Measurements from ENCODE around the gene SYNE3.

SYNE3 gene

DNA sequence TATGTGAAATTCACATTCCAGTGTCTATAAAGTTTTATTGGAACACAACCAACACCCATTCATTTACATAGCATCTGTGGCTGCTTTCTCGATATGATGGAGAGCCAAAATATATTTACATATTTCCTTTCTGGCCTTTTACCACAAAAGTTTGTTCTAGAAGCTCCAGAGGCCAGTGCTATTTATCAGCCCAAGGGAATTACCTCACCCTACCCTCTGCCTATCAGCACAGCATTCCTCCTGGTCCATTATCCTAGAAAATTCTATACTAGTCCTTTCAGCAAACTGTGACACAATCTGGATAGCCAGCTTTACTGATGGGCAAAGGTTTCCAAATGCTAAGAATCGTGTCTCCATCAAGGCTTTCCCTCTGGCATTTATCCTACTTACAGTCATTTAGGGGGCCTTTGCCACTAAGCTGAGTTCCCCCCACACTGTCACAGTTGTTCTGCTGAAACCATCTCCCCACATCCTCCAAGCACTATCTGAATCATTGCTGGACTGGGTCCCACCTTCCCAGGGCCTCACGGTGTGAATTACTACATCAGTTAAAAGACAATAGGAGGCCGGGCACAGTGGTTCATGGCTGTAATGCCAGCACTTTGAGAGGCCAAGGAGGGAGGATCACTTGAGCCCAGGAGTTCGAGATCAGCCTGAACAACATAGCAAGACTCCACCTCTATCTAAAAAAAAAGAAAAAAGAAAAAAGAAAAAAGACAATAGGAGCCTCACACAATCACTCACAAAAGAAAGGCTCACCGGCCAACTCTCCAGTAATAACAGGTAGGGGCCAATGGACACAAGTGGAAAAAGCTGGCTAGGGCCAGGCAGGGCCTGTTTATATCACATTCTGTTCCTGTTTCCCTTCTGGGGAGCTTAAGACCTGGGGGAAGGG lies 12.1 kb downstream of the SYNE3 start:
- DNase-seq, result no peak

GRCh38 chr14:95503365-95504134 lies 12.9 kb downstream of the SYNE3 start:
- DNase-seq, result no peak

- no peak for DNase-seq
These were observed 14.0 kb downstream of the SYNE3 start for GRCh38 chr14:95502381-95502950.

DNA sequence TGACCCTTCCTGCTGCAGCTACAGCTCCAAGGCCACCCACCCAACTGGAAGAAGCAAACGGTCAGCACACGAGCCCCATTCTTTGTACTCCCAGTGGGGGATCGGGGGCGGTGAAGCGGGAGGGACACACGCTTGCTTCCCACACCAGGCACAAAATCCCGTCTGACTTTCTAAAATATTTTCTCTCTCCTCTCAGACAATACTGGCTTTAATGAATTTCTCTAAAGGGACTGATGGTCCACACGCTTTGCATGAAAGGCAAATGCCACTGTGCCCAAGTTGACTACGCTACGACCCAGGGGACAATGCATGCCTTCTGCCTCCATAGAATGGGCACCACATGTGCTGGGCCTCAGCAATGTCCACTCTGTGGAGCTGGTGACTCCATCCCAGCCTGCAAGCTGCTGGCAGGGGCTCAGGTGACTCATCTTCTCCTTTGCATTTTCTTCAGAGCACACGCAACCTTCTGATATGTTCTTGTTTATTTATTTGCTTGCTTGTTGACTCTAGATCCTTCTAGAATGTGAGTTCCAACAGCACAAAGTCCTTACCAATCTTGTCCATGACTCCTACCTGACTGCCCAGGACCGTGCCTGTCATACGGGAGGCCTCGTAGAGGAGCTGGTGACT lies 15.6 kb downstream of the SYNE3 start:
- DNase-seq, result no peak

- DNase-seq, result no peak
These were observed 16.2 kb downstream of the SYNE3 start for GRCh38 chr14:95500201-95500681.

- no peak for DNase-seq
These were observed 17.1 kb downstream of the SYNE3 start for GRCh38 chr14:95499354-95499750.

DNA sequence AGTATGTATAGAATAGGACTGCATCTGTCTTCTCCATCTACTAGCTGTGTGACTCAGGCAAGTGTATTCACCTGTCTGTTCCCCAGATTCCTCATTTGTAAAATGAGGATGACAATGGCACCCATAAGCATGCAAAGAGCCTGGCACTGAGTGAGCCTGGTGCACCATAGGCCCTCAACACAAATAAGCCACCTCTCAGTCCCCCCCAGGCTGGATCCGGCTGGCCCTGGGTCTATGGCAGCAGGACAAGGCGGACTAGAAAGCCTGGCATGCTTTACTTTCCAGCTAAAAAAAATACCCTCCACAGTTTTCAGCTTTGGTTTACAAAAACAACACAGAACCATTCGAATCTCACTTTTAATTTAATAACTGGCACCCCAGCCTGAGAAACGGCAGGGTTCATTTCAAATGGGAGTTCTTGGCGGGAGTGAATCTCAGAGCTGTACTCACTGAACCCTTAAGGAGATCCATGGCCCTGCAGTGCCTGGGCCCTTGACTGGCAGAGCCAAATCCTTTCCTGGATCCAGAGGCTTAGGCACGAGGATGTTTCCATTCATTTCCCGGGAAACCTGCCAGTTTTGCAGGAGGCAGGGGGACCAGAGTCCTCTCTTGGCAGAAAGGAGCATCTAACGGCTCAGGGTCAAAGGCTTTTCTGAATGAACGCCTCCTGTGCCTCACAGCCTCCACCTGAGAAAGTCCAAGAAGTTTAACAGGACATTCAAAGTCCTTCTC lies 17.7 kb downstream of the SYNE3 start:
- DNase-seq, result no peak

GRCh38 chr14:95497561-95498011 lies 18.9 kb downstream of the SYNE3 start:
- DNase-seq, result no peak

- no peak for DNase-seq
These were observed 19.7 kb downstream of the SYNE3 start for GRCh38 chr14:95496690-95497259.

DNA sequence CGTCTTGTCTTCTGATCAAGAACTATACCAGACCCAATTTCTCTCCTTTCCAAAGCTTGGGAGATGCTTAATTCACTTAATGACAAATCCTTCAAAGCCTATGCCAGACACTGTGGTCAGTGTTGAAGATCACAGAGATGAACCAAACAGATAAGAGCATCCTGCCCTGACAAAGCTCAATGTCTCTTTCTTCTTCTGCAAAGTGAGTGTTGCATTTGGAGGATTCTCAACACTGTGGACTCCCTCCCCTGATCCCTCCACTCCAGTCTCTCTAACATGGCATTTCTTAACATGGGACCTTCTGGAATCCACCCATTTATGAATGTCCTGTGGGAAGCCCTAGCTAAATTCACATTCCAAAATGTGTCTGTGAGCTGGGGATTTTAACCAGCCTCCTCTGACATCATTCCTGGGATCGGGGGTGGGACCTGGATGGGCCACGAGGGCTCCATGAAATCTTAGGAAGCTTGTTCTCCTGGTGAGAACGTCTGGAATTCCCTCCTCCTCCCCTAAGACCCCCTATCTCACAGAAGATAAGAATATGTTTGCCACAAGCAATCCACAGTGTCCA lies 20.3 kb downstream of the SYNE3 start:
- DNase-seq, result no peak

- no peak for DNase-seq
These were observed 20.9 kb downstream of the SYNE3 start for GRCh38 chr14:95495538-95496025.

DNA sequence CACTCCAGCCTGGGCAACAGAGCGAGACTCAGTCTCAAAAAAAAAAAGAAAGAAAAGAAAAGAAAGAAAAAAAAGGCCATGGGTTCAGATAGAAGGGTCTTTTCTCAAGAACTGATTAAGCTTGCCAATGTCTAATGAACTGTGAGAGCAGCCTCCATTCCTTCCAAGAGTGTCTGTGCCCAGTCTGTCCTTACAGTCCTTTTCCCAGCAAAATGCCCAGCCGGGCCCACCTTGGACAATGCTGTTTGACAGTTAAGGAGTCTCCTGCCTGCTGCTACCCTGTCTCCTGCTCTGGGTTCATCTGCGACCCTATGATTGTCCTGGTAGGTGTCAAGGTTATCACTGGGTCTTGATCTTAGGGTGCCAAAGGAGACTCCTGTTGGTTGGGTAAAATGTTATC lies 21.4 kb downstream of the SYNE3 start:
- DNase-seq, result no peak

- DNase-seq, result no peak
These were observed 22.0 kb downstream of the SYNE3 start for GRCh38 chr14:95494456-95494855.

GRCh38 chr14:95493976-95494375 lies 22.5 kb downstream of the SYNE3 start:
- DNase-seq, result no peak

DNA sequence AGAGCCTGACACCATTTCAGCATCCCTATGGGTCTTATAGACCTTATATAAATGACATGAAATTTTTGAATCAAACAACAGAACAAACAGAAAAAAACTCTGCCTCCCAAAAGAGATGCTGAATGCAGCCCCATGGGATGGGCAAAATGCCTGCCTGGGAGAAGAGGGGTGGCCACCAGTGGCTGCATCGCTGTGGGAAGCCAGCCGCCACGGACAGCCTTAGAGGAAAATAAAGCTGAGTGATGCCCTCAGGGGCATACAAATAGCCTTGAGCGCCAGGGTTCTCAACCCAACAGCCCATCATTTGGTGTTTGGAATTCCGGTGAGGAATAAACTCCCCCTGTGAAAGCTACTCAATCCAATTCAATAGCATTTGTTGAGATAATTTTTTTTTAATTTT lies 22.9 kb downstream of the SYNE3 start:
- no peak for DNase-seq

DNA sequence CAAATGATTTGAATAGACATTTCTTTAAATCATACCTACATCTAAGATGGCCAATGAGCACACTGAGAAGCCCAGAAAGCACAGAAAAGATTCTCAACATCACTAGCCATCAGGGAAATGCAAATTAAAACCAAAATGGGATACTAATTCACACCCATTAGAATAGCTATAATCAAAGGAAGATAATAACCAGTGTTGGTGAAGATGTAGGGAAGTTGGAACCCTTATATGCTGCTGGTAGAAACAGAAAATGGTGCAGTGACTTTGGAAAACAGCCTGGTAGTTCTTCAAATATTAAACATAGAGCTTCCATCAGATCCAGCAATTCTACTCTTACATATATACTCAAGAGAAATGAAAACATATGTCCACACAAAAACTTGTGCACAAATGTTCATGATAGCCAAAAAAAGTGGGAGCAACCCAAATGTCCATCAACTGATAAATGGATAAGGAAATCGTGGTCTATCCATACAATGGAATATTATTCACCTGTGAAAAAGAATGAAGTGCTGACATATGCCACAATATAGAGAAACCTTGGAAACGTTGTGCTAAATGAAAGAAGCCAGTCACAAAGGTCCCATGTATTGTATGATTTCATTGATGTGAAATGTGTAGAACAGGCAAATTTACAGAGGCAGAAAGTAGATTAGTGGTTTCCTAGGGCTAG lies 24.4 kb downstream of the SYNE3 start:
- DNase-seq, result no peak

DNA sequence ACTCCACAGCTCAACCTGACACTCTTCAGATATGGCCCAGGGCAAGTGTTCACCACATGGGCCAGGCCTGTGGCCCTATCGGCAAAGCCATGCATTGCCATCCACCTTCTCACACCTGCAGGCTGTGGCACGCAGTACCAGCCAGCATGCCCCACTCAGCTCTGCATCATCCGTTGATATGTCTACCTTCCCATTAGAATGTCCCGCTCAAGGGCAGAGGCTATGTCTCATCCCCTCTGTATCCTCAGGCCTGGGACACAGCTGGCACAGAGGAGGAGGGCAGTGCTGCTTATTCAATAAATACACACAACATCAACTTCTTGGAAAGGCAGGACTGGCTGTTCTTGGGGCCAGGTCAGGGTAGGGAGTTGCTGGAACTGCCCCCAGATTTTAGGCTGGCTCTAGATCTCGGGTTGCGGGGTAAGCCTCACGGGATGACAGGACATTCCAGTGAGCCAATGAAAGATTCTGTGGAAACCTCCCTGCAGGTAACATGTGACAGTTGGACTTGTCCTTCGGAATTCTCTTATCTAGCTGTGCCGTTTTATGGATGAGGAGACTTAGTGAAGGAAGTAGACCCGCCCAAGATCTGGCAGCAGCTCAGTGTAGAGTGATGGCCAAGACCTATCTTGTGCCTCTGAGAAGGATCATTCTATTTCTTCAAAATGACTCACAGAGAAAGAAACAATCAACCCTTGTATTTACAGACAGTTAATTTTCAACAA lies 25.6 kb downstream of the SYNE3 start:
- DNase-seq, result no peak

- peak; percentile 76 to 93 for DNase-seq
These were observed 26.3 kb downstream of the SYNE3 start for GRCh38 chr14:95490138-95490509.

GRCh38 chr14:95489214-95490137 lies 27.0 kb downstream of the SYNE3 start:
- no peak for DNase-seq
